GM18498 (cell line): ENCODE measurements around the gene TMEM220.
"Not testable (repeated sequence)": the region's sequence is repeated elsewhere in the genome, so short reads cannot be mapped to it uniquely, and the experiment has no call there.

Source experiments
- ATAC-seq: cut with Tn5 transposase; IDR thresholded peaks from one replicate; pipeline ENCODE4 v1.9.1; 2021; ENCODE audit warnings: mild to moderate bottlenecking, moderate library complexity; ENCODE audit not compliant: unreplicated experiment

TMEM220 gene

DNA sequence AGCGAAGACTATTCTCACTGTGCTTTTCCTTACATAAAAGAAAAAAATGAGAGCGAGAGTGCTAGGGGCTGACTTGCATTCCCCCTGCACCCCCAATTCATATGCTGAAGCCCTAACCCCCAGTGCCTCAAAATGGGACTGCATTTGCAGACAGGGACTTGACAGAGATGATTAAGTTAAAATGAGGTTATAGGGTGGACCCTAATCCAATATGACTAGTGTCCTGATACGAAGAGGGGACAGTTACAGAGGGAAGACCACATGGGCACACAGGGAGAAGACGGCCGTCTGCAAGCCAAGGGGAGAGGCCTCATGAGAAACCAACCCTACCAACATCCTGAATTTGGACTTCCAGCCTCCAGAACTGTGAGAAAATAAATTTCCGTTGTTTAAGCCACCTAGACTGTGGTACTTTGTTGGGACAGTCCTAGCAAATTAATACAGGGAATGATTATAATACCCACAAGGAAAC lies 1.6 kb upstream of the TMEM220 start:
- no peak for ATAC-seq

DNA sequence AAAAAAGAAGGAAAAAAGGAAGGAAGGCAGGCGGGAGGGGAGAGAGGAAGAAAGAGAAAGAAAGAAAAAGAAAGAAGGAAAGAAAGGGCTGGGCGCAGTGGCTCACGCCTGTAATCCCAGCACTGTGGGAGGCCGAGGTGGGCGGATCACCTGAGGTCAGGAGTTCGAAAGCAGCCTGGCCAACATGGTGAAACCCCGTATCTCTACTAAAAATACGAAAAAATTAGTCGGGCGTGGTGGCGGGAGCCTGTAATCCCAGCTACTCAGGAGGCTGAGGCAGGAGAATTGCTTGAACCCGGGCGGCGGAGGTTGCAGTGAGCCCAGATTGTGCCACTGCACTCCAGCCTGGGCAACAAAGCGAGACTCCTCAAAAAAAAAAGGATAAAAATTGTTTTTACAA lies 424 bp upstream of the TMEM220 start:
- ATAC-seq = not testable (repeated sequence)

GRCh38 chr17:10728331-10728892 lies 1.4 kb downstream of the TMEM220 start:
- ATAC-seq = no peak

GRCh38 chr17:10727192-10727591 lies 2.6 kb downstream of the TMEM220 start:
- ATAC-seq = no peak

GRCh38 chr17:10726196-10726595 lies 3.6 kb downstream of the TMEM220 start:
- no peak for ATAC-seq

GRCh38 chr17:10725262-10725661 lies 4.6 kb downstream of the TMEM220 start:
- no peak for ATAC-seq

- ATAC-seq = no peak
Observed at GRCh38 chr17:10724546-10725195, 5.2 kb downstream of the TMEM220 start.

- no peak for ATAC-seq
Observed at GRCh38 chr17:10718547-10718946, 11.3 kb downstream of the TMEM220 start.

GRCh38 chr17:10716218-10716617 lies 13.6 kb downstream of the TMEM220 start:
- ATAC-seq = no peak

DNA sequence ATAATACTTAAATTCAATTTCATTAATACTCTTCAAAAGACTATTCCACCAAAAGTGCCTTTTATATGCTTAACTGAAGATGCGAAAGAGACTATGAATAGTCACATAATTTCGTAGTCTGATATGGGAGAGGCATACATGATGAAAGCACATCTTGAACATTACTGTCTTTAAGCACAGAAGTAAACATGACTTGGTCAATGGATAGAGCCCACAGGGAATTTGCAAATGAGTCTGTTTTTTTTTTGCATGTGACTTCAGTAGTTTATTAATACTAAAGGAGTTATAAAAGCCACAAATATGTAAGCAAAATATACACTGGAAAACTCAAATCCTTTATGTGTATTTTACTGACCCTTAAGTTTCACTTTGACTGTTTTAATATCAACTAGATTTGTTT lies 16.5 kb downstream of the TMEM220 start:
- no peak for ATAC-seq

GRCh38 chr17:10705727-10706126 lies 24.1 kb downstream of the TMEM220 start:
- ATAC-seq = no peak

GRCh38 chr17:10702574-10702973 lies 27.2 kb downstream of the TMEM220 start:
- no peak for ATAC-seq

GRCh38 chr17:10699856-10700255 lies 30.0 kb downstream of the TMEM220 start:
- no peak for ATAC-seq

GRCh38 chr17:10698096-10698818 lies 31.6 kb downstream of the TMEM220 start:
- ATAC-seq = no peak

DNA sequence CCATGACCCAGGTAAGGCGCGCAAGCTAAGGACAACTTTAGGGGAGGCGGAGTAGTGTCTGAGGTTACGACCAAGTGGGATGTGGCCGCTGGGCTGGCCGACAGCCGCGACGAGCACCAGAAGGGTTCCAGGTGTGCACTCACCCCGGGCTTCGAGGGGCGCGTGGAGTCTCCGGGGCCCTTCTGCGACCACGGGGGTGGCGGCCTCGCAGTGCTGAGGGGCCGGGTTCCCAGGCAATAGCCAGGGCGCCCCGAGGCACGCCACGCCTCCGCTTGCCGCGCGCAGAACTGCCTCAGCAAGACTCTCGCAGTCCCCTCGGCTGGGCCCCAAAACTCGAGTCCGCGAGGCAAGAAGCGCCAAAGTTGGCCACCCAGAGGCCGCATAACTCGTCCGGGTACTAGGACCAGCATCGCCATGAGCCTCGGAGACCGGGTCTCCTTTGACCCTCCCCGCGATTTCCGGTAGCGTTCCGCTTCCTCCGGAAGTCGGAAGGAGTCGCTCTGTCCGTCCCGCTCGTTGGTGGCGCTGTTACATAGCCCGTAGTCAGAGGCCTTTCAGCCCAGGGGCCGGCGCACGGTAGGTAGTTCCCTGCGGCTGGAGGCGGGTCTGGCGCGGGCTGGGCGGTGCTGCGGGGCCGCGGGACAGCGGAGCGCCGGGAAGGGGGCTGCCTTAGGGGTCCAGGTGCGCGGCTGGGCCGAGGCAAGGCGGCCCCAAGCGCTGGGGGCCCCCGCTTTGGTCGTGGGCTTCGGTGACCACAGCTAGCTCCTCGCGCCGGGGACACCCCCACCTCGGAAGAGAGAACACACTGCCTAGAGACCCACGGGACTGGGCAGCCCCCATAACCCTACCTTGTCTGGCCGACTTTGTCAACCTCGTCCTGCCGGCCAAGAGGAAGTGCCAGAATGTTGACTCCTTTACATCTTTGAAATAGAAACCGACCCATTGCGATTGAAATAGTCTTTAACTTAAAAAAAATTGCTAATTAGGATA lies 32.4 kb downstream of the TMEM220 start, which contains the start of the genes ADPRM and SCO1:
ADPRM (plus strand) TSS at position 503 of the 990 bp plus-strand sequence. CDS start 7,333 bp downstream, outside the sequence.
SCO1 (minus strand) TSS at position 442 of the 990 bp plus-strand sequence; CDS start at position 416, 26 bp downstream.
- peak; percentile 97 for ATAC-seq

GRCh38 chr17:10695875-10696407 lies 33.9 kb downstream of the TMEM220 start:
- ATAC-seq = not testable (repeated sequence)

- no peak for ATAC-seq
Observed at GRCh38 chr17:10687499-10687898, 42.3 kb downstream of the TMEM220 start.

DNA sequence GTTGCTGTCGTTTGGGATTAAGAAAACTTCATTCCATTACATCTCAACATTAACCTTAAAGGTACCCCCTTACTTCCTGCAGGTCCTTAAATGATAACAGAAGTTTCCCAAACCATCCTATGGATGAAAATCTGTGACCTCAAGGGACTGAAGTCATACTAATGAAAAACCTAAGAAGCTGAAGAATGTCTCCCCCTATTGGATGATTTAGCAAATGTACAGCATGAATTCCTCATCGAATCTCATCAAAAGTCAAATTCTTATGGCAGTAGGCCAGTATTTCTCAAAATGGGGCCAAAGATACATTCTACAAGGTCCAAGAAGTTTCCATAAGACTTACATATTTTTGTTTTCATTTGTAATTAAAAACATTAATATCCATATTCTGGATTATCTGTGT lies 46.0 kb downstream of the TMEM220 start:
- ATAC-seq = no peak

DNA sequence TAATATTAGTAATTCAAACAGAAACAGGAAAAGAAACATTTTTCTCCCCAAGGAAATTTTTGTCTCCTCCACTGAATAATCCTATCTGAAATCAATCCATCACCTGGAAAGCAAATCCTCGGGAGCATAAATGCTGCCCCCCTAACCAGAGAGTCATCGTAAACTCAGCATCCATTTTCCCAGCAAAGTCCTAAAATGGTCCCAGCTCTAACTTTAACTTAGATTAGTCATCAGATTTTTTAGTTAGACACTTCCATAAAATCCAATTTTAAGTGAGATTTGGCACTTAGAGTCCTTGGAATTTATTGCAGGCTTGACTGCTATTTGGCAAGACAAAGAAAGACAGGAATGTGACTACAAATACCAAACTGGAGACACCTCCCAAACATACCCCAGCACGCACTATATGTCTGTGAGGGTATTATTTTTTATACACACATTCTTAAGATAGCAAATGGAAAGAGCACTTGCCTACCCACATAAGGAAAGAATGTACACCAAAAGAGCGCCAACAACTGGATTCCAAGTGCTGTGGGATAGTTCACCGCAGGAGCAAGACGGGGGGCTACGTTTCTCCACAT lies 47.9 kb downstream of the TMEM220 start:
- ATAC-seq = no peak

GRCh38 chr17:10674704-10675103 lies 55.1 kb downstream of the TMEM220 start:
- no peak for ATAC-seq
